Heart left ventricle (tissue), 13 donors: Measurements from ENCODE around the gene UHRF1.

Experiments
- POLR2A ChIP-seq, 2 donors: fragments of 450-650 bp; IDR thresholded peaks; one replicate each; pipeline ENCODE4 v1.6.1; 2017; ENCODE audit warnings: antibody characterized with exemption in 2 of 2, mild to moderate bottlenecking in 2 of 2, moderate library complexity in 2 of 2
- TF ChIP-seq, protein P1 (sequence below), 12 donors: fragments of 200-600 bp; sonication (generic) in 4 of 12; IDR thresholded peaks; one replicate each; pipeline versions ENCODE4 v1.5.0 to v1.8.0; 2018 to 2022; ENCODE audit warnings: antibody characterized with exemption in 12 of 12, mild to moderate bottlenecking in 5 of 12
- donor health status: ischemic (EF 13 %, LVEDD 7.1; RV severe dilation, severe dysfunction).
- donor health status: DM: no; HTN: yes; CAD: no.
- donor health status: DM: no; HTN: no; CAD: no.
- donor health status: ischemic (EF 25% LVEDD 6.9; RV normal size, moderate dysfunction).
- donor health status: ischemic (EF 25% LVEDD 5.7; RV mildly dilated, moderate dysfunction).
- donor health status: ischemic (EF 35%, LVEDD 5.7; RV mildly dilated, moderate dysfunction).
- donor health status: nonischemic (EF 11% LVEDD 7.7; RV severe dilation, severe dysfunction).
- donor health status: DM: yes; HTN: yes; CAD: no.
- donor health status: PGD.
- donor health status: ischemic (EF 29% LVEDD 5.4; RV normal size, mild dysfunction).
- donor health status: nonischemic (EF 23%, LVEDD 6.1; RV moderate dilation, normal function).

DNA sequence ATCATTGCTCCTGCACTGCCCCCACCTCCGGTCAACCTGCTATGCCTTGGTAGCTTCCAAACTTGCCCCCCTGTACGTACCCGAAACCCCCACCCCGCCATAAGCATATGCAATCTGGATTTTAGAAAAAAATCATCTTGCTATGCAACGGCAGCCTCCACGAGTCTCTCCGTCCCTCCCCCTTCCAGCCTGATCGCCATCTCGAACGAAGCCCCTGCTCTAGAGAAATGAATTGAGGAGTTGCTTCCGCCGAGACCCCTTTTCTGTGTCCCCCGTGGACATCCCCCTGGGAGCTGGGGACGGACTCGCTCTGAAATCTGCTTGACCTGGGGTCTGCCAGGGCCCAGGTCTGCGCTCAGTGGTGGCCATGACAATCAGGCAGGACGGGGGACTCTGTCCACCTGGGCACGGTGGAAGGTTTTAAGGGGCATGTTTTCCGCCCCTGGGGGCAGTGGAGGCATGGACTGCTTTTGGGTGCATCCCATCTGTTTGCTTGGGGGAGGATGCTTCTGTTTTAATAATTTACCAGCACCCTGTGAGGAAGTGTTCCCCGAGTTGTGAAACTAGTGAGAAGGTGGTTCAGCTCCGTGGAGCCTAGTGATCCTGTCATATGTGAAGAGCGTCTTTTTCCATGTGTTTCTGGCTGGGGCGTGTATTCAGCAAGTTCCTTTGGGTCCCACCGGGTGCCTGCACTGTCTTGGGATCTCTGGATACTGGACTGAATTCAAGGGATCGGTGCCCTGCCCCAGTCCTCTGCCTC is 60.7 kb downstream of the UHRF1 start:
- TF ChIP-seq, protein P1, sequence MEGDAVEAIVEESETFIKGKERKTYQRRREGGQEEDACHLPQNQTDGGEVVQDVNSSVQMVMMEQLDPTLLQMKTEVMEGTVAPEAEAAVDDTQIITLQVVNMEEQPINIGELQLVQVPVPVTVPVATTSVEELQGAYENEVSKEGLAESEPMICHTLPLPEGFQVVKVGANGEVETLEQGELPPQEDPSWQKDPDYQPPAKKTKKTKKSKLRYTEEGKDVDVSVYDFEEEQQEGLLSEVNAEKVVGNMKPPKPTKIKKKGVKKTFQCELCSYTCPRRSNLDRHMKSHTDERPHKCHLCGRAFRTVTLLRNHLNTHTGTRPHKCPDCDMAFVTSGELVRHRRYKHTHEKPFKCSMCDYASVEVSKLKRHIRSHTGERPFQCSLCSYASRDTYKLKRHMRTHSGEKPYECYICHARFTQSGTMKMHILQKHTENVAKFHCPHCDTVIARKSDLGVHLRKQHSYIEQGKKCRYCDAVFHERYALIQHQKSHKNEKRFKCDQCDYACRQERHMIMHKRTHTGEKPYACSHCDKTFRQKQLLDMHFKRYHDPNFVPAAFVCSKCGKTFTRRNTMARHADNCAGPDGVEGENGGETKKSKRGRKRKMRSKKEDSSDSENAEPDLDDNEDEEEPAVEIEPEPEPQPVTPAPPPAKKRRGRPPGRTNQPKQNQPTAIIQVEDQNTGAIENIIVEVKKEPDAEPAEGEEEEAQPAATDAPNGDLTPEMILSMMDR (IDR thresholded peaks at IDR 0.05), result no peak
- TF ChIP-seq POLR2A (IDR thresholded peaks at IDR 0.05), result no peak
